Smooth muscle cell (in vitro differentiated cells): ENCODE data around the gene DHX8. TPM values are rescaled to one million over a fixed set of nuclear protein-coding genes. Genes with fewer than 3 reads are reported as not detected.
A peak's percentile ranks its signal among the peaks of the same experiment; 100 is the strongest.

ENCODE experiments used
- DNase-seq: peaks from one replicate; lab custom pipeline; 2025; ENCODE audit not compliant: unreplicated experiment; lab: John Stamatoyannopoulos, UW
- H2AFZ ChIP-seq: fragments of 200-600 bp; sonication (generic); 2 replicates; pipeline ENCODE4 v1.6.0; 2016; ENCODE audit warnings: antibody characterized with exemption, low read depth, mild to moderate bottlenecking
- H3F3A ChIP-seq: fragments of 200-600 bp; sonication (generic); 2 replicates; pipeline ENCODE4 v1.6.0; 2017; ENCODE audit warnings: antibody characterized with exemption, low read depth
- H3K27ac ChIP-seq: fragments of 200-600 bp; sonication (generic); 2 replicates; pipeline ENCODE4 v1.5.1; 2016; ENCODE audit warnings: low read depth, mild to moderate bottlenecking
- H3K27me3 ChIP-seq: fragments of 200-600 bp; sonication (generic); 2 replicates; pipeline ENCODE4 v1.6.1; 2016; ENCODE audit warnings: low read depth, mild to moderate bottlenecking
- H3K36me3 ChIP-seq: fragments of 200-600 bp; sonication (generic); 2 replicates; pipeline ENCODE4 v1.5.1; 2016; ENCODE audit warnings: low read depth
- H3K4me1 ChIP-seq: fragments of 200-600 bp; sonication (generic); 2 replicates; pipeline ENCODE4 v1.5.1; 2016; ENCODE audit warnings: low read depth
- H3K4me2 ChIP-seq: fragments of 200-600 bp; sonication (generic); 2 replicates; pipeline ENCODE4 v1.6.0; 2016; ENCODE audit warnings: mild to moderate bottlenecking
- H3K4me3 ChIP-seq: fragments of 200-600 bp; sonication (generic); 2 replicates; pipeline ENCODE4 v1.5.1; 2016; ENCODE audit warnings: mild to moderate bottlenecking
- H3K79me2 ChIP-seq: fragments of 200-600 bp; sonication (generic); 2 replicates; pipeline ENCODE4 v1.6.0; 2016; ENCODE audit warnings: low read depth, mild to moderate bottlenecking
- H3K9ac ChIP-seq: fragments of 200-600 bp; sonication (generic); 2 replicates; pipeline ENCODE4 v1.6.0; 2016; ENCODE audit warnings: low read depth
- H3K9me3 ChIP-seq: fragments of 200-600 bp; sonication (generic); replicated peaks from 2 replicates; pipeline ENCODE4 v1.5.1; 2016; ENCODE audit warnings: low read depth
- H4K20me1 ChIP-seq: fragments of 200-600 bp; sonication (generic); 2 replicates; pipeline ENCODE4 v1.6.0; 2016; ENCODE audit warnings: low read depth
- WGBS: methylation state at CpG from one replicate; pipeline ENCODE4 v1.1.7; 2016; ENCODE audit warnings: low lambda C conversion rate; 5-methylcytosine and 5-hydroxymethylcytosine counted together
- polyA plus RNA-seq: library from polyadenylated mRNA; unstranded; fragments of >200 nt; fragmentation: Nextera tagmentation; extraction: Ambion mirVana; gene quantifications from 2 replicates; pipeline ENCODE4 v1.2.1, GENCODE V29; 2016
- total RNA-seq: library from RNA; depleted of rRNA; stranded (reverse); fragments of >200 nt; gene quantifications from 2 replicates; pipeline ENCODE4 v1.2.3, GENCODE V29; 2014
- TF ChIP-seq, protein P1 (sequence below): fragments of 200-600 bp; sonication (generic); IDR thresholded peaks from 2 replicates; pipeline ENCODE4 v1.5.1; 2017; ENCODE audit warnings: borderline replicate concordance, mild to moderate bottlenecking, antibody characterized with exemption; ENCODE audit not compliant: insufficient read depth, poor library complexity, severe bottlenecking

DHX8 gene
- total and polyA plus RNA-seq, 2 experiments from 2014 or later: 24.4 to 36.9 TPM

- DNase-seq: no peak
- TF ChIP-seq, protein P1, sequence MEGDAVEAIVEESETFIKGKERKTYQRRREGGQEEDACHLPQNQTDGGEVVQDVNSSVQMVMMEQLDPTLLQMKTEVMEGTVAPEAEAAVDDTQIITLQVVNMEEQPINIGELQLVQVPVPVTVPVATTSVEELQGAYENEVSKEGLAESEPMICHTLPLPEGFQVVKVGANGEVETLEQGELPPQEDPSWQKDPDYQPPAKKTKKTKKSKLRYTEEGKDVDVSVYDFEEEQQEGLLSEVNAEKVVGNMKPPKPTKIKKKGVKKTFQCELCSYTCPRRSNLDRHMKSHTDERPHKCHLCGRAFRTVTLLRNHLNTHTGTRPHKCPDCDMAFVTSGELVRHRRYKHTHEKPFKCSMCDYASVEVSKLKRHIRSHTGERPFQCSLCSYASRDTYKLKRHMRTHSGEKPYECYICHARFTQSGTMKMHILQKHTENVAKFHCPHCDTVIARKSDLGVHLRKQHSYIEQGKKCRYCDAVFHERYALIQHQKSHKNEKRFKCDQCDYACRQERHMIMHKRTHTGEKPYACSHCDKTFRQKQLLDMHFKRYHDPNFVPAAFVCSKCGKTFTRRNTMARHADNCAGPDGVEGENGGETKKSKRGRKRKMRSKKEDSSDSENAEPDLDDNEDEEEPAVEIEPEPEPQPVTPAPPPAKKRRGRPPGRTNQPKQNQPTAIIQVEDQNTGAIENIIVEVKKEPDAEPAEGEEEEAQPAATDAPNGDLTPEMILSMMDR: no peak
- Histone ChIP-seq H3K4me1 (peaks cover 11% of the 10 kb centered on the region), H3K27me3 (no peaks in the 10 kb centered on the region), H3K36me3 (no peaks in the 10 kb centered on the region), H3K4me2 (peak overlapping the region; percentile 39), H3K4me3 (no peak overlapping the region), H3K27ac (peak overlapping the region; percentile 53), H3K79me2 (no peaks in the 10 kb centered on the region), H3K9ac (no peak overlapping the region), H2AFZ (no peak overlapping the region), H4K20me1 (no peaks in the 10 kb centered on the region), H3K9me3 (no peaks in the 10 kb centered on the region), H3F3A (no peaks in the 10 kb centered on the region)
- 61% methylated on average over 6 of the region's 6 CpGs for WGBS
These were observed 52.6 kb downstream of the DHX8 start for GRCh38 chr17:43536236-43536992.

GRCh38 chr17:43540821-43541674, 57.3 kb downstream of the DHX8 start:
- no peak for DNase-seq
- H3K4me2 ChIP-seq: no peak overlapping the region
- no peaks in the 10 kb centered on the region for H4K20me1 ChIP-seq
- H3K9ac ChIP-seq: no peak overlapping the region
- H3K27me3 ChIP-seq: no peaks in the 10 kb centered on the region
- H3K79me2 ChIP-seq: no peaks in the 10 kb centered on the region
- peaks cover 32% of the 10 kb centered on the region for H3K4me1 ChIP-seq
- H3K36me3 ChIP-seq: no peaks in the 10 kb centered on the region
- H3K9me3 ChIP-seq: no peaks in the 10 kb centered on the region
- no peak overlapping the region for H3K4me3 ChIP-seq
- H2AFZ ChIP-seq: no peak overlapping the region
- H3K27ac ChIP-seq: no peak overlapping the region
- 59% methylated on average over 11 of the region's 11 CpGs for WGBS
- H3F3A ChIP-seq: no peaks in the 10 kb centered on the region
- TF ChIP-seq, protein P1: no peak

GRCh38 chr17:43542859-43543258, 59.1 kb downstream of the DHX8 start:
- Histone ChIP-seq H3K27me3 (no peaks in the 10 kb centered on the region), H3K9me3 (no peaks in the 10 kb centered on the region), H3K9ac (no peak overlapping the region), H3K79me2 (no peaks in the 10 kb centered on the region), H3K4me2 (no peak overlapping the region), H3K4me1 (peaks cover 31% of the 10 kb centered on the region), H3K27ac (no peak overlapping the region), H3F3A (no peaks in the 10 kb centered on the region), H2AFZ (no peak overlapping the region), H4K20me1 (no peaks in the 10 kb centered on the region), H3K36me3 (no peaks in the 10 kb centered on the region), H3K4me3 (no peak overlapping the region)
- 85% methylated on average over 5 of the region's 8 CpGs for WGBS
- DNase-seq: no peak
- TF ChIP-seq, protein P1: no peak
